ENCODE data around the gene HDAC9. TPM values are rescaled to one million over a fixed set of nuclear protein-coding genes. Genes with fewer than 3 reads are reported as not detected.

HDAC9 gene
- total RNA-seq, 1 experiment from 2014 or later = 159 TPM

- Mint-ChIP-seq H3K27ac (ENCODE audit: unreplicated experiment) (peak overlapping the region; percentile 40), H3K27me3 (ENCODE audit: unreplicated experiment) (no peaks in the 10 kb centered on the region), H3K36me3 (ENCODE audit: insufficient read depth, unreplicated experiment) (peaks cover 6% of the 10 kb centered on the region)
These were observed 58.1 kb downstream of the HDAC9 start for GRCh38 chr7:18553605-18554003.

GRCh38 chr7:18555120-18555519, 59.6 kb downstream of the HDAC9 start:
- TF ChIP-seq CTCF (IDR thresholded peaks at IDR 0.05; ENCODE audit: unreplicated experiment) = no peak
- no peak overlapping the region for H3K27ac Mint-ChIP-seq (ENCODE audit: unreplicated experiment)
- H3K4me3 Mint-ChIP-seq (ENCODE audit: low read depth, unreplicated experiment) = no peak overlapping the region
- no peak for DNase-seq
- no TSS peak for BruUV-seq (replicated peaks)
- no peaks in the 10 kb centered on the region for H3K9me3 Mint-ChIP-seq (ENCODE audit: low read depth, unreplicated experiment)
- no peaks in the 10 kb centered on the region for H3K27me3 Mint-ChIP-seq (ENCODE audit: unreplicated experiment)
- CTCF ChIA-PET = interaction anchor here (1.2 to 1.6 kb wide), 2 partner anchors 11 to 197 kb away, joined by 3 read pairs; no protein-coding TSS in a partner anchor
- peaks cover 4% of the 10 kb centered on the region for H3K36me3 Mint-ChIP-seq (ENCODE audit: insufficient read depth, unreplicated experiment)
- peaks cover 43% of the 10 kb centered on the region for H3K4me1 Mint-ChIP-seq (ENCODE audit: low read depth, unreplicated experiment)
- intact Hi-C loops (cut with micrococcal nuclease; ENCODE audit: unreplicated experiment) = no loop called here

More at GRCh38 chr7:18553605-18554003, 58.1 kb downstream of the HDAC9 start:
- CTCF ChIA-PET = no interaction called here
- no peak overlapping the region for H3K4me3 Mint-ChIP-seq (ENCODE audit: low read depth, unreplicated experiment)
- DNase-seq = no peak
- no peaks in the 10 kb centered on the region for H3K9me3 Mint-ChIP-seq (ENCODE audit: low read depth, unreplicated experiment)
- peaks cover 44% of the 10 kb centered on the region for H3K4me1 Mint-ChIP-seq (ENCODE audit: low read depth, unreplicated experiment)
- no peak for TF ChIP-seq CTCF (IDR thresholded peaks at IDR 0.05; ENCODE audit: unreplicated experiment)
- no TSS peak for BruUV-seq (replicated peaks)
- intact Hi-C loops (cut with micrococcal nuclease; ENCODE audit: unreplicated experiment) = no loop called here

GRCh38 chr7:18555968-18556367, 60.4 kb downstream of the HDAC9 start:
- Mint-ChIP-seq H3K4me3 (ENCODE audit: low read depth, unreplicated experiment) (no peak overlapping the region), H3K27ac (ENCODE audit: unreplicated experiment) (peak overlapping the region; percentile 7), H3K9me3 (ENCODE audit: low read depth, unreplicated experiment) (no peaks in the 10 kb centered on the region), H3K27me3 (ENCODE audit: unreplicated experiment) (no peaks in the 10 kb centered on the region), H3K4me1 (ENCODE audit: low read depth, unreplicated experiment) (peaks cover 43% of the 10 kb centered on the region), H3K36me3 (ENCODE audit: insufficient read depth, unreplicated experiment) (peaks cover 6% of the 10 kb centered on the region)
- DNase-seq = no peak
- intact Hi-C loops (cut with micrococcal nuclease; ENCODE audit: unreplicated experiment) = no loop called here
- CTCF ChIA-PET = interaction anchor here (1.2 to 1.6 kb wide), 2 partner anchors 10 to 198 kb away, joined by 3 read pairs; no protein-coding TSS in a partner anchor
- no peak for TF ChIP-seq CTCF (IDR thresholded peaks at IDR 0.05; ENCODE audit: unreplicated experiment)
- BruUV-seq (replicated peaks) = no TSS peak

- H3K4me1 Mint-ChIP-seq (ENCODE audit: low read depth, unreplicated experiment) = peaks cover 38% of the 10 kb centered on the region
These were observed 63.0 kb downstream of the HDAC9 start for GRCh38 chr7:18558503-18558902.

More at GRCh38 chr7:18558503-18558902, 63.0 kb downstream of the HDAC9 start:
- BruUV-seq (replicated peaks) = no TSS peak
- Mint-ChIP-seq H3K4me3 (ENCODE audit: low read depth, unreplicated experiment) (no peak overlapping the region), H3K9me3 (ENCODE audit: low read depth, unreplicated experiment) (no peaks in the 10 kb centered on the region), H3K27ac (ENCODE audit: unreplicated experiment) (no peak overlapping the region), H3K27me3 (ENCODE audit: unreplicated experiment) (no peaks in the 10 kb centered on the region), H3K36me3 (ENCODE audit: insufficient read depth, unreplicated experiment) (peaks cover 6% of the 10 kb centered on the region)
- intact Hi-C loops (cut with micrococcal nuclease; ENCODE audit: unreplicated experiment) = no loop called here
- CTCF ChIA-PET = interaction anchor here (0.8 to 1.3 kb wide), 3 partner anchors 11 to 206 kb away, joined by 3 to 4 read pairs (median 4); no protein-coding TSS in a partner anchor
- no peak for DNase-seq
- no peak for TF ChIP-seq CTCF (IDR thresholded peaks at IDR 0.05; ENCODE audit: unreplicated experiment)

Data from Calu3 (cell line).